Stimulated activated naive CD4-positive, alpha-beta T cell treated with Interleukin-2 at 50 U/mL for 16 hours (primary cell): ENCODE data around the gene ANKRD11.

ENCODE experiments used
- DNase-seq: peaks from one replicate; lab custom pipeline; 2025; lab: John Stamatoyannopoulos, UW

The ANKRD11 gene

DNA sequence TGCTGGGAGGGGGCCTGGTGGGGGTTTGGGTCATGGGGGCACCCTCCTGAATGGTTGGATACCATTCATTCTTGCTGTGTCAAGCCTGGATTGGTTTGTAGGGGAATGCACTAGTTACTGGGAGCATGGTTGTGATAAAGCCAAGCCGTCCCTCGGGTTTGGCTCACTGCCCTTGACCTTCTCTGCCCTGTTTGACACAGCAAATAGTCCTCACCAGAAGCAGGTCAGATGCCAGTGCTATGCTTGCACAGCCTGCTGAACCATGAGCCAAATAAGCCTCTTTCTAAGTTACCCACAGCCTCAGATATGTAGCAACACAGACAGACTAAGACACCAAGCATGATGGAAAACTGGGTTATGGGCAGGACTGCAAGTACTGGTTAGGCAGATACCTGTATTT, 258.3 kb downstream of the ANKRD11 start:
- DNase-seq = no peak

DNA sequence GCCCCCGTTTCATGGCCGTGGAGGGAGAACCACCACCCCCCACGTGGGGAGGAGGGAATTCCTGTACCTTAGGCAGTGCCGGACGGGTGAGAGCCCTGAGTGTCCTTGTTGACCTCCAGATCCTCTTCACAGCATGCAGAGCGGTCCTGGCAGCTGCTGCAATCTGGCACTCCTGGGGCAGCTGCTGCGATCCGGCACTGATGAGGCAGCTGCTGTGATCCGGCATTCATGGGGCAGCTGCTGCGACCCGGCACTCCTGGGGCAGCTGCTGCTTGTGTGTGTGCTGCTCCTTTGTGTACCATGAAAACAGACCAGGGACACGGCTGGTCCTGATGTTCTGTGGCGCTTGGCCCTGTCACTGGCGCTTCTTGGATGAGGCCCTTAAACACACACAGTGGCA, 260.1 kb downstream of the ANKRD11 start:
- DNase-seq = no peak

DNA sequence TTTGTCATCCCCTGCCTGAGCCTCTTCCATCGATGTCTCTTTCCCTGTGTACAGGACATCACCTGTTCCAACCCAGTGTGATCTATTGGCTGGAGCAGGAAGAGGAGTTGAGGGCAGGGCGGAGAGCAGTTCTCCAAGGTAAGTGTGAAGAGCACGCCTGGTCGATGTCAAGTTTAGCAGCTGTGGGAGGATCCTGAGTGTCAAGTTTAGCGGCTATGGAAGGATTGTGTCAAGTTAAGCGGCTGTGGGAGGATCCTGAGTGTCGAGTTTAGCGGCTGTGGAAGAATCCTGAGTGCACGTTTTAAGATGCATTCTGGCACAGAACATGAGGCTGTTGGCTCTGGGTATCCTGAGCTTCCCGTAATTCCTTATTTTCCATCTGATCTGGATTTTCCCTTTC, 265.7 kb downstream of the ANKRD11 start:
- no peak for DNase-seq

DNA sequence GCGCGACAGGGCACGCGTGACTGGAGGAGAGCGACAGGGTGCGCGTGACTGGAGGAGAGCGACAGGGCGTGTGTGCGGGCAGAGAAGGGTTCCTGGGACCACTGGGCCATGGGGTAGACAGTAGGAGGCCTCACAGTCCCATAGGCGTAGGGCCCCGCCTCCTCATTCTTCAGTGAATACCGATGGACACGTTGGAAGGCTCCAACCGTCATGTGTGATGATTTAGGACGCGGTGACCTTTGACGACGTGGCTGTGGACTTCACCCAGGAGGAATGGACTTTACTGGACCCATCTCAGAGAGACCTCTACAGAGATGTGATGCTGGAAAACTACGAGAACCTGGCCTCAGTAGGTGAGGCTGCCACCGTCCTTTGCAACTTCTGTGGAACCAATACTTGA, 267.4 kb downstream of the ANKRD11 start:
- no peak for DNase-seq

DNA sequence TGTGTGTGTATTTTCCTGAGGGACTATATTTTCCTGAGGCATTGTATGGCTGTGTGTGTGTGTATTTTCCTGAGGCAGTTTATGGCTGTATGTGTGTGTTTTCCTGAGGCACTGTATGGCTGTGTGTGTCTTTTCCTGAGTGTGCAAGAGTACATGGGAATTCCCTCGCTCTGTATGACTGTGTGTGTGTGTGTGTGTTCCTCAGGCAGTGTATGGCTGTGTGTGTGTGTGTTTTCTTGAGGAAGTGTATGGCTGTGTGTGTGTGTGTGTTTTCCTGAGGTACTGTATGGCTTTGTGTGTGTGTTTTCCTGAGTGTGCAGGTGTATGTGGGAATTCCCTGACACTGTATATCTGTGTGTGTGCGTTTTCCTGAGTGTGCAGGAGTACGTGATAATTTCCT, 268.8 kb downstream of the ANKRD11 start:
- no peak for DNase-seq

DNA sequence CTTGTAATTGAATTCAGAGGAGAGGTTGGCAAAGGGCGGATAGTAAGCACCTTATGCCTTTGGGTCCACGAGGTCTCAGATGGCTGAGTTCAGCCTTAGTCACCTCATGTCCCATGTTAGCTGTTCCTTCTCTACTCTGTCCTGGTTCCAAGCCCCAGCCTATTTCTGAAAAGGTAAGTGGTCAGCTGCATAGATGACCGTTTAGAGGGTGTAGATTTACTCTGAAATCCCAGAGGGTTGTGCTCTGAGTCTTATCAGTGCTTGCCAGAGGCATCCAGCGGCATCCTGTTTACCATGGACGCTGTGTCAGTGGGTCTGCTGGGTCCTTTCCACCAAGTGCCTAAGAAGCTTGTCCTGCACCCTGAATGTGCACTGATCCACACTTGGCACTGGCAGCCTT, 271.0 kb downstream of the ANKRD11 start:
- no peak for DNase-seq
